ENCODE results near the gene OSBP2. TPM values are rescaled to one million over a fixed set of nuclear protein-coding genes. Genes with fewer than 3 reads are reported as not detected.

The OSBP2 gene
- total RNA-seq, 2 donors from 2014 or later, result 3.1 to 16.7 TPM

DNA sequence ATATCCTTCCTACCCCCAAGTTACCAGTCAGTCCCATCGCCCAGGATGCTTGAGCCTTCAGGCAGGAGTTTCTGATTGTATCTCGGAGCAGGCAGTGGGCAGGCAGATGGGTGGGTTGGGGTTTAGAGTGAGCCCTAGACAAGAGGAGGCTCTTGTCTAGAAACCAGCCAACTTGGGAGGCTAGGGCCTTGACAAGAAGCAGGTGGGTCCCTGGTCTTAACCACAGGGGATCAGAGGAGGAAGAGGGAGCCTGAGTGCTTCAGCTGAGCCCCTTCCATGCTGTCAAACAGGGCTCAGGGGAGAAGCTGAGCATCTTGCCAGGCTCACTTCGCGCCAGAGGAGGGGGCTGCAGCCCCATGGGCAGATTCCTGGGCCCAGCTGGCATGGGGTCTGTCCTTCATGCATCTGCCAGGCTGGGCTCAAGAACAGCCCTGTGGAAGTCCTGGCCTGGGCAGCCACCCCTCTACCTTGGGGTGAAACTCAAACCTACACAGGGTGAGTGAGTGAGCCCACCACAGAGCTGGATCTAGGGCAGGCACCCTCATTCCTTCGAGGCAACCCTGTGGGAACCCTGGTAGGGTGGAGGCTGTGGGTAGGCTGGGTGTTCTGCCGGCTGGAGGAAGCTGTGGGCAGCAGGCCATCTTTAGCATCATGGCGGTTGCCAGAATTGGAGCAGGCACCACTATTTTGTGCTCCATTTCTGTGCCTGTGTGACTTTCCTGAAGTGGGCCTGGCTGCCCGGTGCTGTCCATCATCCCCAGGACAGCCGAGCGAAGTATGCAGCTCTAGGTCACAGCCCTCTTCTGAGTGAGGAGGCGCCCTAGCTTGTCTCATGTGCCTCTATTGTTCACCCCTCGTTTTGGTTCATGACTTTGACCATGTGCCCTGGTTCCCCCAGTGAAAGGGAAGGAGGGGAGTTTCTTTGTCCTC, 165.8 kb downstream of the OSBP2 start:
- Mint-ChIP-seq H3K36me3 (ENCODE audit: low read depth) (no peaks in the 10 kb centered on the region), H3K9me3 (no peaks in the 10 kb centered on the region), H3K27me3 (no peaks in the 10 kb centered on the region), H3K27ac (no peak overlapping the region), H3K4me1 (no peaks in the 10 kb centered on the region), H3K4me3 (no peak overlapping the region)
- no peak for ATAC-seq (replicated peaks)

DNA sequence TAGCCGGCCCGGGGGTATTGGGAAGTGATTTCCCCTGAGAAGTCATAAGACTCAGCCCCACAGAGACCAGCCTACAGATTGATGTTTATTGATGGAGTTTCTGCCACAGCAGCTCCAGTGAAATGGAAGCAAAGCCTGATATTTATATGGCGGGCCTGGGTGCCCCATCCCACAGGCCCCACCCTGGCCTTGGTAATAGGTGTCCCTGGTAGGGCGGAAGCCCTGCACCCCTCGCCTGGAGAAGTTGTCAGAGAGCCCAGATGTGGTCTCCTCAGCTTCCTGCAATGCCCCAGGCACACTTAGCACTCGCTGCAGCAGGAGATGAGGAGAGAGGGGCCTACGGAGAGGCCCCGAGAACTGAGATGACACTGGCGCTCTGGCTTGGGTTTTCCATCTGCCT, 166.5 kb downstream of the OSBP2 start:
- Mint-ChIP-seq H3K9me3 (no peaks in the 10 kb centered on the region), H3K4me3 (no peak overlapping the region), H3K27ac (no peak overlapping the region), H3K27me3 (no peaks in the 10 kb centered on the region), H3K36me3 (ENCODE audit: low read depth) (no peaks in the 10 kb centered on the region), H3K4me1 (no peaks in the 10 kb centered on the region)
- no peak for ATAC-seq (replicated peaks)

DNA sequence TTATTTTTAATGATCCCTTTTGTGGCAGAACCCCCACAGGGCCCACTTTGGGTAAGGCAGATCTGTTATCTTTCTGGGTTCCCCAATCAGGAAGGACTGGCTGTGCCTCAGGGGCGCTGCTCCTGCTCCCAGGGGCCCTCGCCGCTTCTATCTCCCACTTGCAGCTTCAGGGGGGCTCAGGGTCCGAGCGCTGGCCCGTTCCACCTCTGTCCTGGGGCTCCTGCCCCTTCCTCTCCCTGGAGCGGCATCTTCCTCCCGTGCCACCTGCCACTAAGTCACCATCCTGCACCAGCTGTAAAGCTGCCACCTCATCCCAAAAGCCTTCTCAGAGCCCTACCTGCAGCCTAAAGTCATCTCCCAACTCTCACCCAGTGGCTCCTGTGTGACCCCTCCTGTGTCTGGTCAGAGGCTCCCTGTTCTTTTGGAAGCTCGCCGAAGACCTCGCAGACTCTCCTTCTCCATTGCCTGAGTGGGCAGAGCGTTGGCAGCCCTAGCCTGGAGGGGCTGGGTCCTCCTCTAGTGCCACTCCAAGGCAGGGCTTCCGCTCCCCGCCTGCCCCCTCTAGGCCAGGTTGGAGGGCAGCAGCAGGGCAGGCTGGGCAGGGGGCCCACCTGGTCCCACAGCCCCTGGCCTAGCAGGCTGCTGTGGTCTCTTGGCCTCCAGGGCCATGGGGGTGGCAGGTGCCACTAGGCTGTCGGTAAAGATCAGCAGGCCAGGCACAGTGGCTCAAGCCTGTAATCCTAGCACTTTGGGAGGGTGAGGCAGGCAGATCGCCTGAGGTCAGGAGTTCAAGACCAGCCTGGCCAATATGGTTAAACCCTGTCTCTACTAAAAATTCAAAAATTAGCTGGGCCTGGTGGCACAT, 167.2 kb downstream of the OSBP2 start:
- H3K27ac Mint-ChIP-seq, result no peak overlapping the region
- H3K36me3 Mint-ChIP-seq (ENCODE audit: low read depth), result no peaks in the 10 kb centered on the region
- no peaks in the 10 kb centered on the region for H3K4me1 Mint-ChIP-seq
- H3K27me3 Mint-ChIP-seq, result no peaks in the 10 kb centered on the region
- H3K9me3 Mint-ChIP-seq, result no peaks in the 10 kb centered on the region
- ATAC-seq (replicated peaks), result no peak
- H3K4me3 Mint-ChIP-seq, result no peak overlapping the region

DNA sequence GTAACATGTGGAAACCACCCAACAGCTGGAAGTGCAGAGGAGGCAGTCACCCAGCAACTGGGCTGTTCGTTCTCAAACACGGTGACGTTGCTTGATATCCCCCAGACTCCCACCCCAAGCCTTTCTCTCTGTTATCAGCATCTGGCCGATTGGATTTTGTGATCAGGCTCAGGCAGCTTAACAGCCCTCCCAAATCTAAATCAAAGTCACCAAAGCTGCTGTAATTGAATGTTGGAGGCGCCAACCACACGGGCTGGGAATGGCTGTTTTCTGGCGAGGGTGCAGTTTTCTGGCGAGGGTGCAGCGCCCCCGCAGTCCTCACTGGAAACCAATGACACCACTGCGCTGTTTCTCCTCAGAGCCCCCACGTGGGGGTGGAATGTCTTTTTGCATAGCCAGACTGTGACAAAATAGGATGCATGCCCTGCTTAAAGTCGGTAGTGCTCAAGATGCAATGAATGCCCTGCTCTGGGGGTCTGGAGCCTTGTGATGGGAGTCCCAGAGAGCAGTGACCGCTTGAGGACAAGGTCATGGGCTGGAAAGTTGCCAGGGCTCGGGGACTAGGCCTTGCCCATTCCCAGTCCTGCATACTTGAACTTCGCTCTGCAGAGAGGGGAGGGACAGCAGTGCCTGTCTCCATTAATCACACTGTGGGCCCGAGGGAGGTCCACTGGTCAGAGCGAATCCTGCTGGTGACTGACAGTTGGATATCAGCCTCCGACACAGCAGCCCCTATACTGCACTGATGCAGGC, 168.6 kb downstream of the OSBP2 start:
- H3K27ac Mint-ChIP-seq, result no peak overlapping the region
- H3K9me3 Mint-ChIP-seq, result no peaks in the 10 kb centered on the region
- no peaks in the 10 kb centered on the region for H3K4me1 Mint-ChIP-seq
- H3K4me3 Mint-ChIP-seq, result no peak overlapping the region
- H3K36me3 Mint-ChIP-seq (ENCODE audit: low read depth), result no peaks in the 10 kb centered on the region
- no peak for ATAC-seq (replicated peaks)
- no peaks in the 10 kb centered on the region for H3K27me3 Mint-ChIP-seq

DNA sequence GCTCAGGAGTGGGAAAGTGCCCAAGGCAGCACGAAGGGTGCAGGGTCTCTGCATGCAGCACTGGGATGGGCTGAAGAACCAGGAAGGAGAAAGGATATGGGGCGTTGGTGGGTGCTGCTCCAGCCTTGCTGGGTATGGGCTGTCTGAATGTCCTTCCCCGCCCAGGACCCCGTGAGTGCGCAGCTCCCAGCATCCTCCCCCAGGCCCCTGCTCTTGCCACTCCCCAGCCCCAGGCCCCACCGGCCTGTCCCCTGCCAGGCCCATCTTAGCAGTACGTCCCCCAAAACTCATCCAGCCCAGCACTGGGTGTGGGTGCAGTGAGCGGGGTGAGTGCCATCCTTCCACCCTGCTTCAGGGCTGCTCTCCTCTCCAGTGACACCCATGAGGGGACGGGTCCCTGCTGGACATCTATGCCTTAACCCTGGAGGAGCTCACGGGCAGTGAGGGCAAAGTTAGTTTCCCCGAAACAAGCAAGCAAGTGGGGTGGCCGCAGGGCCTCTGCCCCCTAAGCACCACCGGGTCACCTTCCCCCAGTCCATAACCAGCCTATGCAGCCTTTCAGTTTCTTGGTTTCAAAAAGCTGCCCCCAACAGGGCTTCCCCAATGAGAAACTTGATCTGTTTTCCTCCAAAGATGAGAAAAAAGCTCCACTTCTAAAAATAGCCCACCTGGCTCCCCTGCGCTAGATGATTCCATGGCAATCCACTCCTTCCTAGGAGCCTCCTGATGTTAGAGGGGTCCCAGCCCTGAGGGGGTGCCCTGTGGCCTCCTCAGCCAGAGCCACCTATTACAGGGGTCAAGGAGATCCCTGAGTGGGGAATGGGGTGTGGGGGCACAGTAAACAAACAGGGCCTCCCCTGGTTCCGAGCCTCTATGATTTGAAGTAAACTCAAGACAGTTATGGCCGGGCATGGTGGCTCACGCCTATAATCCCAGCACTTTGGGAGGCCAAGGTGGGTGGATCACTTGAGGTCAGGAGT, 170.1 kb downstream of the OSBP2 start:
- H3K4me3 Mint-ChIP-seq, result no peak overlapping the region
- no peak overlapping the region for H3K27ac Mint-ChIP-seq
- H3K27me3 Mint-ChIP-seq, result no peaks in the 10 kb centered on the region

DNA sequence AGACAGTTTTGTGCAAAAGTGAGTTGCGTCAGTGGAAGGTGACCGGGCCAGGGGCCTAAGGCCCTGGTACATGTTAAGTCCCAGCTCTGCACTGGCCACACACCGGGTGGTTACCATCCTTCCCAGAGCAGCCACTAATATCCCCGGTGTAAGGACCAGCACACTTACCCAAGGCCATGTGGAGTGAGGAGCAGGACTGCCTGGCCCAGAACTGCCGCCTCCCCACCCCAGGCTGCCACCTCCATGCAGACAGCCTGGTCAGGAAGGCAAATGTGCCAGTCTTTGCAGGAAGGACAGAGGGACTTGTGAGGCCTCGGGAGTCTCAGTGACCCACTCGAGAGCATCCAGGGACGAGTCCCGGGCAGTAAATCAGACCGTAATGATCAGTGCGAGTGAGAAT, 171.0 kb downstream of the OSBP2 start:
- H3K36me3 Mint-ChIP-seq (ENCODE audit: low read depth), result no peaks in the 10 kb centered on the region
- ATAC-seq (replicated peaks), result no peak
- no peaks in the 10 kb centered on the region for H3K9me3 Mint-ChIP-seq

More for the DNA sequence above, 170.1 kb downstream of the OSBP2 start:
- Mint-ChIP-seq H3K4me1 (no peaks in the 10 kb centered on the region), H3K36me3 (ENCODE audit: low read depth) (no peaks in the 10 kb centered on the region), H3K9me3 (no peaks in the 10 kb centered on the region)
- no peak for ATAC-seq (replicated peaks)

DNA sequence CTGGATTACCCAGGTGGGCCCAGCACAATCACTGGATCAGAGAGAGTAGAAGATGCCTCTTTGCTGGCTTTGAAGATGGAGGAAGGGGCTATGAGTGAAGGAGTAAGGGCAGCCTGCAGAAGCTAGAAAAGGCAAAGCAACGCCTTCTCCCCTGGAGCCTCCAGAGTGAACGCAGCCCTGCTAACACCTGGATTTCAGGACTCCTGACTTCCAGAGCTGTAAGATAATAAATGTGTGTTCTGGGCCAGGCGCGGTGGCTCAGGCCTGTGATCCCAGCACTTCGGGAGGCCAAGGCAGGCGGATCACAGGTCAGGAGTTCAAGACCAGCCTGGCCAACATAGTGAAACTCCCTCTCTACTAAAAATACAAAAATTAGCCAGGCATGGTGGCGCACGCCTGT, 171.5 kb downstream of the OSBP2 start:
- H3K4me1 Mint-ChIP-seq, result no peaks in the 10 kb centered on the region
- no peak overlapping the region for H3K4me3 Mint-ChIP-seq
- H3K27ac Mint-ChIP-seq, result no peak overlapping the region
- no peaks in the 10 kb centered on the region for H3K27me3 Mint-ChIP-seq
- no peak for ATAC-seq (replicated peaks)
- no peaks in the 10 kb centered on the region for H3K9me3 Mint-ChIP-seq
- no peaks in the 10 kb centered on the region for H3K36me3 Mint-ChIP-seq (ENCODE audit: low read depth)

More for the DNA sequence above, 171.0 kb downstream of the OSBP2 start:
- H3K4me3 Mint-ChIP-seq, result no peak overlapping the region
- no peaks in the 10 kb centered on the region for H3K27me3 Mint-ChIP-seq
- H3K27ac Mint-ChIP-seq, result no peak overlapping the region
- no peaks in the 10 kb centered on the region for H3K4me1 Mint-ChIP-seq

DNA sequence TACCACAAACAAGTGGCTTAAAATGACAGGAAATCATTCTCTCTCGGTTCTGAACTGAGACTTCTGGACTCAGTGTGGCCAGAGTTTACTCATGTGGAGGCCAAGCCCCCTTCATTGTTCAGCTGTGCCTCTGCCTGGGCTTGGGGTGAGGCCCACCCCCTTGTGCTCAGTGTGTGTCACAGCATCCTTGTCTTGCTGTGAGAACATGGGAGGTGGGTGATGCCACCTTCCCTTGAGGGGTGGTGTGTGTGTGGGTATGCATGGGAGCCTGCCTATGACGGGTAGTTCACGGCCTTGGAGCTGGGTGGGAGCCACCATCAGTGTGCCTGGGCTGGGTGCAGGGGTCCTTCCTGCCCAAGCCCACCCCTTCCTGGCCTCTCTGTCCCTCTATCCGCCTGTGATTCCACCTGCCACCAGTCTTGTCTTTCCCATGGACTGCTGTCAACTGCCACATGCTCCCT, 172.2 kb downstream of the OSBP2 start:
- ATAC-seq (replicated peaks), result no peak
- Mint-ChIP-seq H3K27me3 (no peaks in the 10 kb centered on the region), H3K4me3 (no peak overlapping the region), H3K4me1 (no peaks in the 10 kb centered on the region), H3K9me3 (no peaks in the 10 kb centered on the region), H3K27ac (no peak overlapping the region), H3K36me3 (ENCODE audit: low read depth) (no peaks in the 10 kb centered on the region)

DNA sequence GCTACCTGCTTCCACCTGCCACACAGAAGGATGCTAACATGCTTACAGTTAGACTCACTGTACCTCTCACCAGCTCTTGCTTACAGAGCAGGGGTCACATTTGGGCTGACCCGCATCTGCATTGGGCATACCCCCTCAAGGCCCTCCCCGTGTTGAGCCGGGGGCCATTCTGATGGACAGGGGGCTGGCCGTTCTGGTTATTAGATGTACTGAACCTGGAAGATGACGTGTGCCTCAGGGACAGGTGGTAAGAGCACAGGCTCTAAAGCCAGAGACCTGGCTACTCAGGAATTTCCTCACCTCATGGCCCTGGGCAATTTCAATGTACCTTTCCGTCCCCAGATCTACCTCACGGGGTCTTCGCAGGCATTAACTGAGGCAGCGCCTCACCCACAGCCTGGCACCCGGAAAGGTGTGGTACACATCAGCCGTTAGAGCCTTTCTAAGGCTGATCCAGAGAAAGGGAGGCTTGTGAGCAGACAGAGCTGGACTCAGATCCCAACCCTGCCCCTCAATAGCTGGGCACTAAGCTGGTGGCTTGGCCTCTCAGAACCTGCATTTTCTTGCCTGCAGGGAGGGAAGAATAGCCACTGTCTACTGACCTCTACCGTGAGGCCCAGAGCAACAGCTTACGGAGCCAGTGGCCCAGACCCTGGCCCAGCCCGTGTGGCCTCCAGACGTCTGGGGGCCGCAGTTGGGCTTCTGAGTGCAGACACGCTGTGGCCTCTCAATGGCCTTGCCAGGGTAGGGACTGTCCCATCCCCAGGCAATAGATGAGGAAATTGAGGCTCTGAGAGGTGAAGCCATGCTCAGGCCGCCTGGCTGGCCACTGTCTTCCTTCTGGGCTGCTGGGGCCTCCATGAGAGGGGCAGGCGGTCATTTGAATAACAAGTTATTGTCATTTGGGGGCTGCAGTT, 173.3 kb downstream of the OSBP2 start:
- H3K9me3 Mint-ChIP-seq, result no peaks in the 10 kb centered on the region
- H3K36me3 Mint-ChIP-seq (ENCODE audit: low read depth), result no peaks in the 10 kb centered on the region
- H3K4me1 Mint-ChIP-seq, result no peaks in the 10 kb centered on the region

DNA sequence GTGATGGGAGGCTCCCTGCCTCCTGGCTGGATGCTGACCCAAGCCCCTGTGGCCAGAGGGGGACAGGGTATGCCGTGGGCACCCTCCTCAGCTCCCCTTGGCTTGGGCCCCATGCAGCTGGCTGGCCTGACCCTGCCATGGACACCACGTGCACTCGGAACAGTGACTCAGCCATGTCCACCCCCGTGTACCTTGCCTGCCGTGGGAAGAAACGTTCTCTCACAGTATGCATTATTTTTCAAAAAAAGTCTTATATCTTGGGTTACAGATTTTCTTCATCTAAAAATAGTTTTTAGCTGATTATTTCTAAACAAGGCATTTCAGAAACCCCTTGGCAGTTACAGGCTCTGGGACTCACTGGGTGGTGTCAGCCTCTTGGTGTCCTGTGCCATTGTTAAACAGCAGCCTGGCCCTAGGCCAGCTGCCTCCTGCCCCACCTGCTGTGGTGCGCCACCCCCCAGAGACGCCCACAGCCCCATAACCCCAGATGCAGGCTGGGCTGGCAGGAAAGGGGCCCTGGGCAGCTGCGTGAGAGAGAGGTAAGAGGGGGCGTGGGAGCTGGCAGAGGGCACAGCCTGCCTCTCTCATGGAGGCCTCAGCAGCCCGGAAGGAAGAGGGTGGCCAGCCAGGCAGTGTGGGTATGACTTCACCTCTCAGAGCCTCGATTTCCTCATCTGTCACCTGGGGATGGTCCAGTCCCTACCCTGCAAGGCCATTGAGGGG, 174.2 kb downstream of the OSBP2 start:
- H3K4me3 Mint-ChIP-seq, result no peak overlapping the region
- no peaks in the 10 kb centered on the region for H3K36me3 Mint-ChIP-seq (ENCODE audit: low read depth)
- no peak for ATAC-seq (replicated peaks)
- no peaks in the 10 kb centered on the region for H3K4me1 Mint-ChIP-seq
- no peaks in the 10 kb centered on the region for H3K9me3 Mint-ChIP-seq
- no peaks in the 10 kb centered on the region for H3K27me3 Mint-ChIP-seq
- no peak overlapping the region for H3K27ac Mint-ChIP-seq

More for the DNA sequence above, 173.3 kb downstream of the OSBP2 start:
- ATAC-seq (replicated peaks), result no peak
- no peak overlapping the region for H3K4me3 Mint-ChIP-seq
- no peaks in the 10 kb centered on the region for H3K27me3 Mint-ChIP-seq
- H3K27ac Mint-ChIP-seq, result peak overlapping the region; percentile 2

DNA sequence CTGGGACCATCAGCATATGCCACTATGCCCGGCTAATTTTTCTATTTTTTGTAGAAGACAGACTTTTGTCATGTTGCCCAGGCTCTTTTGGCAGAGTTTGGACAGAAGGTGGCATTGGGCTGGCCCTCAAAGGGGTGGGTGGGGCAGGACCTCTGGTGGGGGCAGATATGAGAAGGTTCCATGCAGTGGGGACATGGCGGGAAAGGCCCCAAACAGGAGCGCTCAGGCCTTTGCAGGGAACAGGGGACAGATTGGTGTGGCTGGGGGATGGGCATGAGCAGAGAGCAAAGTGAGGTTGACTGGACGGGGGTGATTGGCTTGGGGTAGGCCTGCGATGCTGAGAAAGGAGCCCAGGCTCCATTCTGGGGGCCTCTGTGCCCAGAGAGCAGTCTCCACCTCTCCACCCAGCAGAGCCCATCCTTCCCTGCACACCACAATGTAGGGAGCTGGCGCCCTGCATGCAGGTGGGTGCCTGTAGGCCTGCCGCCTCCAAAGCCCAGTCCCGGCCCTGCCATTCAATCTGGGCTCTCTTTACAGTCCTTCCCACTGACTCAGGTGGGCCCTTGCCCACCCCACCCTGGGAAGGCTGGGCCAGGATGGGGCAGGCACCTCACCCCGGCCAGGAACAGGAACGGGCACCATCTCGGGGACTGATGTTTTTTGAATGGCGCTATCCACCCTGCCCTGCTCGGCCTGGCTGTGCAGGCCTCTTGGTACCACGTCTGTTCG, 175.2 kb downstream of the OSBP2 start:
- H3K9me3 Mint-ChIP-seq, result no peaks in the 10 kb centered on the region
- no peaks in the 10 kb centered on the region for H3K36me3 Mint-ChIP-seq (ENCODE audit: low read depth)
- H3K4me1 Mint-ChIP-seq, result no peaks in the 10 kb centered on the region
- no peak for ATAC-seq (replicated peaks)
- H3K27ac Mint-ChIP-seq, result no peak overlapping the region
- H3K27me3 Mint-ChIP-seq, result no peaks in the 10 kb centered on the region
- no peak overlapping the region for H3K4me3 Mint-ChIP-seq
